Stimulated activated CD4-positive, alpha-beta T cell treated with anti-CD3 and anti-CD28 coated beads, TNF-alpha, amount 100 ng/mL, for 1 hour (primary cell): ENCODE data around the gene SMKR1.
"Not testable (repeated sequence)": the region's sequence is repeated elsewhere in the genome, so short reads cannot be mapped to it uniquely, and the experiment has no call there.

Experiments
- DNase-seq, 3 donors: peaks; one replicate each; pipeline ENCODE4 v3.0.0-alpha.2; 2020; ENCODE audit warnings: low read depth in 3 of 3, low spot score in 1 of 3

Gene SMKR1

DNA sequence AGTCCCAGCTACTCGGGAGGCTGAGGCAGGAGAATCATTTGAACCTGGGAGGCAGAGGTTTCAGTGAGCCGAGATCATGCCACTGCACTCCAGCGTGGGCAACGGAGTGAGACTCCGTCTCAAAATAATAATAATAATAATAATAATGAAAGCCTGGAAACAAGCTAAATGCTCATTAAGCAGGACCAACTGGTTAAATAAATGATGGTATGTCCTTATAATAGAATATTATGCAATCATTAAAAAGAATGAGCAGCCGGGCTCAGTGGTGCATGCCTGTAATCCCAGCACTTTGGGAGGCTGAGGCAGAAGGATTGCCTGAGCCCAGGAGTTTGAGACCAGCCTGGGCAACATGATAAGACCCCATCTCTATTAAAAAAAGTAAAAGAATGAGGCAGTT, 21.0 kb upstream of the SMKR1 start:
- not testable (repeated sequence) for DNase-seq

- DNase-seq: no peak
These were observed 19.6 kb upstream of the SMKR1 start for GRCh38 chr7:129482781-129483180.

DNA sequence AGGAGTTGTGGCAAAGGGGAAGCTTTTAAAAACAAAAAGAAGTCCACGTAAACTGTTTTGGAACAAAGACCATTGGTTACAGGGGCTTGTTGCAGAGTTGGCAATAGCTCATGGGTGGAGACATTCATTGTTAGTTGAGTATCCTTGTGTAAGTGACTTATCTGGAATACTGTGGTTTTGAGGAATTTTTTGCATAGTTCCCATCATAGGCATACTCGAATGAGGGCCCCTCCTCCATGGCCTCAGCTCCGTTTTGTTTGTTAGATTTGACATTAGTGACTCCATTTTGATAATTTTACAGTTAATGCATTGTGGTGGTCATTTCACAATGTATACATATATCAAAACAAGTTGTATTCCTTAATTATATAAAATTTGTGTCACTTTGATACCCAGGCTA, 12.8 kb upstream of the SMKR1 start:
- DNase-seq: no peak

- no peak for DNase-seq
These were observed 9.9 kb upstream of the SMKR1 start for GRCh38 chr7:129492391-129492790.

DNA sequence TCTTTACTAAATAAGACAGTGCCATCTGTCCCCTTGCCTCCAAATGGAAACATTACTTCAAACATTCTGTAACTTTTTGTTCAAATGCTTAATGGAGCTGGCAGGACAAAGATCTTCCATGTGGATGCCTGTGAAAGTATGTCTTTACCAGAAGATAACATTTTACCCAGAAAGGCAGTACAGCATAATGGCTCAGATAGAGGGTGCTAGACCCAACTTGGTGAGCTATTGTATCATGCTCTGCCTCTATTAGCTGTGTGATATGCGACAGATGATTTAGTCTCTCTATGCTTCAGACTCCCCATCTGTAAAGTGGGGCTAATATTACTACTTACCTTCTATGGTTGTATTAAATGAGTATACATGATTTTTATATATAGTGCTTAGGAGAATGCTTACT, 8.8 kb upstream of the SMKR1 start:
- no peak for DNase-seq

GRCh38 chr7:129494041-129494440, 8.3 kb upstream of the SMKR1 start:
- no peak for DNase-seq

GRCh38 chr7:129495987-129496386, 6.3 kb upstream of the SMKR1 start:
- no peak for DNase-seq

DNA sequence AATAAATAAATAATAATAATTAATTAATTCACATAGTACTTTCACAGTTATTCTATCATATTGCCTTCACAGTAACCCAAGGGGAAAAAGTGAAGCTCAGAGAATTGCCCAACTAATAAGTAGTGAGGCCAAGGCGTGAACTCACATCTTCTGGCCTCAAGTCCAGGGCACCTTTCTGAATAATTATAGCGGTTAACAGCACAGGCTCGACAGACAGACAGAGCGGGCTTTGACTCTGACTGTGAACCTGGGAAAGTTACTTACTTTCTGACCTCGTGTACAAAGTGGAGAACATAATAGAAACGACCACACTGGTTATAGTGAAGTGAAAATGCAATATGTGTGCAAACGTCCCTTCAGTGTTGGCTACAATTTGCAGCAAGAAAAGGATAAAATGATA, 5.7 kb upstream of the SMKR1 start:
- DNase-seq: no peak

DNA sequence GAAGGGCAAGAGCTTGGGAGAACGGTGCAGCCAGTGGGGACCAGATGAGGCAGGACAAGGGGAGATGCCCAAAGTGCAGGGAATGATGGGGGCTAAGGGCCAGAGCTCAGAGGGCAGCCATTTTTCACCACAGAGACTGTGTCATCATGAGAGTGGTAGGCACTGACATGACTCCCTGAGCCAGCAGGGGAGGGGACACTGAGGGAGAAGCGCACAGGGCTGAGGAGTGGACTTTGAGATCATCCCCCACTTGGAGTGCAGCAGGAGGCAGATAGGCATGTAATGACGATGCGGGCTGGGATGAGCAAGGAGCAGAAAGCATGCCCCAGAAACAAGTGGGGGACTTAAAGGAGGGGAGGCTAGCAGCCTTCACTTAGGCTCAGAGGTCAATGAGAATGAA, 5.2 kb upstream of the SMKR1 start:
- no peak for DNase-seq

DNA sequence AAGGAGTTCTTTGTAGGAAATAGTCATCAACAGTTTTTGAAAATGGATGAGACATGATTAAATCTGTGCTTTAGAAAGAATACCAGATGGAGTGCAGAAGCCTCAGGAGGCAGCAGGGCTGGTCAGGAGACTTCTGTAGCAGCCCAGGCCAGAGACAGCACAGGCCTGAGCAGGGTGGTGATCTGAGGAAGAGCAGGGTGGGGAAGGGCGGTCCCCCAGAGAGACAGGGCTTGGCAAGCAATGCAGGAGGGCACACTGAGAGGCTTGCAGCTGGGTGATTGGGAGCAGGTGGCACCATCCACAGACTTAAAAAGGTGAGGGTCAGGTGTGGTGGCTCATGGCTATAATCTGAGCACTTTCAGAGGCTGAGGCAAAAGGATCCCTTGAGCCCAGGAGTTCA, 4.3 kb upstream of the SMKR1 start:
- no peak for DNase-seq

DNA sequence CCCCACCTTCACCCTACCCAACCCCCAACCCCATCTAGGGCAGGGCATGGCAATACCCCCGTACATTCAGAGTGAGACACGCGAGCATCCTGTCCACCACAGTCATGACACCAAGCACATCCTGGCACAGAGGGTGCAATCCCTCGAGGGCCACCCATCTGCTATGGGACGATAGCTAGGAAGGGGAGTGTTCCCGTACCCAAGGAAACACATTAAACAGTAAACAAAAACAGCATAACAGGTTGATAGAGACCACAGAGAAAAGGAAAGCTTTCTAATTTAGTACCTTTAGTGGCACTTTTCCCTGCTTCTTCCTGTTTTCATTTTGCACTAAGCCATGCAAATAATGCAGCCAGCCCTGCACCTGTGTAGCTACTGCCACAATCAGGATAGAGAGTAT, 2.3 kb upstream of the SMKR1 start:
- no peak for DNase-seq

DNA sequence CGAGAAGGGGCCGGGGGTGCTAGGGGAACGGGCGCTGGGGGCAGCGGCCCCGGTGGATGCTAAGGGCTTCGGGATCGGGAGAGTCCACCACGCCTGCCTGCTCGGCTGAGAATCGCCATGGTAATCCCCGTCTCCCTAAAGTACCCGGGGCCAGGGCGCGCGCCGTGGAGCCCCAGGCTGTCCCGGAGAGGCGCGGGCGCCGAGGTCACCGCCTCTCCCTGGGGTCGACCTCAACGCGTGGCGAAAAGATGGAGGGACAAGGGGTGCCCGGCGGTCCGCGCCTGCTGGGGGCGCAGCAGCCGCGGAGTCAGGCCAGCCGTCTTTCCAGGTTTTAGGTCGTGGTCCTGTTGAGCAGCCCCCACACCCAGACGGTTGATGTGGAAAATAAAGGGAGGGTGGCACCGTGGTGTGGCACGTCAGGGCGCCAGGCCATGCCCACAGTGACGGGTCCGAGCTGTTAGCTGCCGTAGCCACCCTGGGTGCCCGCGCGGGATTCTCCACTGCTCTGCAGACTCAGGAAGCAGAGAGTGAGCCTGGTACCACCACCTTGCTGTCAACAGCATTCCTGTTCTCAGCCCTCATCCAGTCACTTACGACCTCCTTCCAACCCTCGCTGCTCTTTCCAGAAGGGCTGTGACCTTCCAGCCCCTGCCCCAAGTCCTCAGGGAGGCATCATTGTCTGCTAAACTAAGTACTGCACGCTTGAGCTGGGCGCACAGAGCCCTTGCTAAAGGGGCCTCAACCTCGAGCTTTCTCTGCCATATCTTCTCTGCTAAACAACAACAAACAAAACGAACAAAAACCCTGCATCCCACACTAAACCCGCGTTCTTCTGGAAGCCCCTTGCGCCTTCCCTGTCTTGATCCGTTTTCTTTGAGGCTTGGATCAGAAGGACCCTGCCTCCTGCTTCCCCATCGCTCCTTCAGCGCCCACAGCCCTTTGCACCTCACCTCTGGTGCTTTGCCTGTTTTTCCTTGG, 666 bp downstream of the SMKR1 start:
- DNase-seq: peak in 1 of 3 donors; percentile 11

DNA sequence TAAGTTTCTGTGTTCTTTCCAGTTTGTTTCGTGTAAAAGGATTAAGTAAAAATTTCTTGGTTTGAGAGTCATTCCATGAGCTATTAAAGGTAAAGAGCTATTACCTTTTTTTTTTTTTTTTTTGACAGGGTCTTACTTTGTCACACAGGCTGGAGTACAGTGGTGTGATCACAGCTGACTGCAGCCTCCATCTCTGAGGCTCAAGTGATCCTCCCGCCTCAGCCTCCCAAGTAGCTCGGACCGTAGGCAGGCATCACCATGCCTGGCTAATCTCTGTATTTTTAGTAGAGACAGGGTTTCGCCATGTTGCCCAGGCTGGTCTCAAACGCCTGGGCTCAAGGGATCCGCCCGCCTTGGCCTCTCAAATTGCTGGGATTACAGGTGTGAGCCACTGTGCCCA, 1.4 kb downstream of the SMKR1 start:
- DNase-seq: no peak

DNA sequence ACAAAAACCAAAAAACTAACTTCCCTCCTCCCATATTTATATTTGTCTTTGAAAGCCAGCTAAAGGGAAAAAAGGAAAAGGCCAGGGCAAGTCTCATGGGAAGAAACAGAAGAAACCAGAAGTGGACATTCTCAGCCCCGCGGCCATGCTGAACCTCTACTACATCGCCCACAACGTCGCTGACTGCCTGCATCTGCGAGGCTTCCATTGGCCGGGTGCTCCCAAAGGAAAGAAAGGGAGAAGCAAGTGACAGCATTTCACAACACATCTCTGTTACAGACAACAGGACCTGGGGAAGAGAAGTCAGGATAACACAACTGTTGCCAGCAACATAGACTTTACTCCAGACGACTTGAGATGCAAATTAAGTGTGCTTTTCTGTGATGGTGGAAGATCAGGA, 9.9 kb downstream of the SMKR1 start:
- DNase-seq: no peak

- no peak for DNase-seq
These were observed 11.2 kb downstream of the SMKR1 start for GRCh38 chr7:129513546-129513945.

GRCh38 chr7:129514683-129515082, 12.4 kb downstream of the SMKR1 start:
- no peak for DNase-seq

GRCh38 chr7:129515381-129515780, 13.1 kb downstream of the SMKR1 start:
- no peak for DNase-seq

DNA sequence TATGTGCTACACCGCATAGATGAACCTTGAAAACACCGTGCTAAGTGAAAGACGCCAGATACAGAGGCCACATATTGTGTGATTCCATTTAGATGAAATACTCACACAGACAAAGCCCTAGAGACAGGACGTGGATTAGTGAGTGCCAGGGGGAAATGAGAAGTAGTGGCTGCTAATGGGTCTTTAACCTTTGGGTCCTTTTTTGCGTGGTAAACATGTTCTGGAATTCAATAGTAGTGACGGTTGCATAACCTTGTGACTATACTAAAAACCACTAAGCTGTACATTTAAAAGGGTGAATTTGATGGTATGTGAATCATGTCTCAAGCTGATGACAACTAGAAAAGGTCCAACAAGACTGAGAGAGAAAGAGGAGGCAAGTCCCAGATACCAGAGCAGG, 15.6 kb downstream of the SMKR1 start:
- DNase-seq: no peak

DNA sequence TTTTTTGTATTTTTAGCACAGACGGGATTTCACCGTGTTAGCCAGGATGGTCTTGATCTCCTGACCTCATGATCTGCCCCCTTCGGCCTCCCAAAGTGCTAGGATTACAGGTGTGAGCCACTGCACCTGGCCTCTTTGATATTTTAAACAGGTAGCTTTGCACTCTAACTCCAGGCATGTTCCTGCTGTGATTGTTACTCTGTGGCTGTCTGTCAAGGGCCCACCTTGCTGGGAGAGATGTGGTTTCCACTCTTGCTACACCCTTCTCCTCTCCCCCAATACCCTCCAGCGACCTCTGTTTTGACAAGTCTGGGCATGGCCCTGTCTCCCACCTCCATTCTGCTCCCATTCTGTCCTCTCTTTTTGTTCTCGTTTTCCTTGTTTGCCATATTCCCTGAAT, 17.1 kb downstream of the SMKR1 start:
- no peak for DNase-seq

- DNase-seq: no peak
These were observed 20.0 kb downstream of the SMKR1 start for GRCh38 chr7:129522088-129522970.

DNA sequence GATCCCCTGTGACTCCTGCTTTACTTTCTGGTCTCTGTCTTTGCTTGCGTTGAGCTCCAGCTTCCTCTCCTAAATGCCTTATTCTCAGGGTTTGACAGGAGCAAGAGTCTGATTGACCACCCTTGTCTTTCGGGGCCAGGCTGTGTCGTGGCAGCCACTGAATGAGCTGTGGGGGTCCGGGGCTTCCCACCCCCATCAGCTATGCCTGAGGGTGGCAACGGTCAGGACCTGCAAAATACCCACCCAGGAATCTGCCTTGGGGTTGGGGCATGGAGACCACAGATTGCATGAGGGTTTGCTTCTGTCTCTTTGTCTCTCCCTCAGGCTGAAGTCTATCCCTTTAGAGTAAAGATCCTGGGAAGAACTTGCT, 20.6 kb downstream of the SMKR1 start:
- no peak for DNase-seq

- DNase-seq: no peak
These were observed 21.6 kb downstream of the SMKR1 start for GRCh38 chr7:129523924-129524323.
